Smooth muscle cell of the brain vasculature (primary cell): Measurements from ENCODE around the gene LITAF.

ENCODE experiments used
- DNase-seq: peaks from one replicate; pipeline ENCODE4 v3.0.0-alpha.2; 2012; ENCODE audit warnings: low read depth, low spot score

The LITAF gene

GRCh38 chr16:11586856-11587642 is at the start of gene LITAF:
Gene LITAF, minus strand, starts transcription at chr16:11586919. Its CDS starts 30,189 bp downstream, at chr16:11556730.
- DNase-seq = no peak

GRCh38 chr16:11636172-11636721 is 49.5 kb upstream of the LITAF start:
- no peak for DNase-seq

- no peak for DNase-seq
Observed at GRCh38 chr16:11635679-11636171, 49.0 kb upstream of the LITAF start.

GRCh38 chr16:11635113-11635652 is 48.5 kb upstream of the LITAF start:
- DNase-seq = no peak

- DNase-seq = no peak
Observed at GRCh38 chr16:11634312-11634711, 47.6 kb upstream of the LITAF start.

GRCh38 chr16:11633113-11633512 is 46.4 kb upstream of the LITAF start:
- DNase-seq = no peak

GRCh38 chr16:11632455-11632939 is 45.8 kb upstream of the LITAF start:
- no peak for DNase-seq

GRCh38 chr16:11631214-11631613 is 44.5 kb upstream of the LITAF start:
- no peak for DNase-seq

- no peak for DNase-seq
Observed at GRCh38 chr16:11630768-11631056, 44.0 kb upstream of the LITAF start.

- no peak for DNase-seq
Observed at GRCh38 chr16:11630046-11630767, 43.5 kb upstream of the LITAF start.

- DNase-seq = no peak
Observed at GRCh38 chr16:11629071-11630030, 42.6 kb upstream of the LITAF start.

GRCh38 chr16:11627822-11628457 is 41.2 kb upstream of the LITAF start:
- DNase-seq = no peak

GRCh38 chr16:11627292-11627663 is 40.6 kb upstream of the LITAF start:
- no peak for DNase-seq

- no peak for DNase-seq
Observed at GRCh38 chr16:11626657-11627291, 40.1 kb upstream of the LITAF start.

- no peak for DNase-seq
Observed at GRCh38 chr16:11625769-11626168, 39.0 kb upstream of the LITAF start.

GRCh38 chr16:11624636-11625607 is 38.2 kb upstream of the LITAF start:
- DNase-seq = no peak

GRCh38 chr16:11624205-11624604 is 37.5 kb upstream of the LITAF start:
- no peak for DNase-seq

- no peak for DNase-seq
Observed at GRCh38 chr16:11621920-11622651, 35.4 kb upstream of the LITAF start.
